HG03558 (cell line): ENCODE data around the gene ANKS1A.

Source experiments
- ATAC-seq: cut with Tn5 transposase; IDR thresholded peaks from one replicate; pipeline ENCODE4 v1.9.1; 2021; ENCODE audit warnings: moderate number of reproducible peaks; ENCODE audit not compliant: unreplicated experiment; ENCODE audit errors: extremely low read depth

Gene ANKS1A

GRCh38 chr6:35078226-35078850 is 189.3 kb downstream of the ANKS1A start:
- no peak for ATAC-seq

- ATAC-seq = no peak
Observed at GRCh38 chr6:35078896-35079295, 189.8 kb downstream of the ANKS1A start.

- no peak for ATAC-seq
Observed at GRCh38 chr6:35079311-35080000, 190.4 kb downstream of the ANKS1A start.

GRCh38 chr6:35080016-35080680 is 191.1 kb downstream of the ANKS1A start:
- ATAC-seq = no peak

- no peak for ATAC-seq
Observed at GRCh38 chr6:35080821-35081425, 191.9 kb downstream of the ANKS1A start.

- no peak for ATAC-seq
Observed at GRCh38 chr6:35081426-35081851, 192.4 kb downstream of the ANKS1A start.

GRCh38 chr6:35082046-35082732 is 193.1 kb downstream of the ANKS1A start:
- ATAC-seq = no peak

GRCh38 chr6:35082733-35083403 is 193.8 kb downstream of the ANKS1A start:
- ATAC-seq = no peak

GRCh38 chr6:35083507-35083906 is 194.5 kb downstream of the ANKS1A start:
- no peak for ATAC-seq

- ATAC-seq = no peak
Observed at GRCh38 chr6:35084041-35084491, 195.0 kb downstream of the ANKS1A start.

- no peak for ATAC-seq
Observed at GRCh38 chr6:35084511-35085203, 195.6 kb downstream of the ANKS1A start.

GRCh38 chr6:35085359-35086281 is 196.6 kb downstream of the ANKS1A start:
- no peak for ATAC-seq

- ATAC-seq = no peak
Observed at GRCh38 chr6:35086282-35086632, 197.2 kb downstream of the ANKS1A start.

- ATAC-seq = no peak
Observed at GRCh38 chr6:35086636-35087360, 197.7 kb downstream of the ANKS1A start.

GRCh38 chr6:35087361-35088280 is 198.6 kb downstream of the ANKS1A start:
- no peak for ATAC-seq

GRCh38 chr6:35088281-35089215 is 199.5 kb downstream of the ANKS1A start:
- ATAC-seq = no peak
